HepG2 (cell line): ENCODE measurements around the gene AGXT. TPM values are rescaled to one million over a fixed set of nuclear protein-coding genes. Genes with fewer than 3 reads are reported as not detected.

ENCODE experiments used
- ATAC-seq: fragments of 200-7000 bp; cut with Tn5 transposase; 3 replicates; pipeline ENCODE4 v1.9.1; 2020; ENCODE audit warnings: mild to moderate bottlenecking, moderate library complexity
- BruUV-seq: library from RNA; stranded (reverse); fragments of 400-500 nt; replicated peaks from 2 replicates; lab custom pipeline; 2021; lab: Mats Ljungman, UMichigan
- CTCF ChIA-PET: fragments of 300-600 bp; formaldehyde crosslinking; extraction: SDS; loops from one replicate; lab custom pipeline; 2021; ENCODE audit warnings: low total read pairs, inconsistent platforms, low intra/inter-chr PET ratio; lab: Yijun Ruan, JAX
- POLR2A ChIA-PET: fragments of 350-600 bp; sonication (Branson Sonifier 250); formaldehyde crosslinking; loops from one replicate; lab custom pipeline; 2020; ENCODE audit warnings: antibody characterized with exemption, inconsistent platforms; lab: Yijun Ruan, JAX
- DNase-seq: peaks from one replicate; pipeline ENCODE4 v3.0.0-alpha.2; 2015; ENCODE audit warnings: low spot score
- FAIRE-seq: peaks from 3 replicates; lab custom pipeline; 2011; peaks lifted over from hg19 to GRCh38; lab: Jason Lieb, UNC
- H2AFZ ChIP-seq: one replicate; pipeline ENCODE4 v1.6.1; 2011; ENCODE audit warnings: low read length, inconsistent platforms
- H3K27ac ChIP-seq: fragments of 300-600 bp; 3 replicates; pipeline ENCODE4 v1.8.0; 2011; ENCODE audit warnings: mixed run types, mild to moderate bottlenecking, mixed read lengths, low read length, inconsistent platforms; ENCODE audit not compliant: insufficient read depth; ENCODE audit errors: extremely low read length
- H3K27me3 ChIP-seq, 2 experiments: fragments of 200-600 bp in 1 of 2; 2 replicates in 1 of 2; 3 replicates in 1 of 2; pipeline versions ENCODE4 v1.6.0 to v1.8.0; 2011; ENCODE audit warnings: low read length in 2 of 2, mild to moderate bottlenecking in 2 of 2, moderate library complexity in 2 of 2, inconsistent platforms in 1 of 2; ENCODE audit not compliant: insufficient read depth in 2 of 2, control insufficient read depth in 1 of 2
- H3K36me3 ChIP-seq, 2 experiments: fragments of 200-600 bp in 1 of 2; replicated peaks in 1 of 2; 2 replicates in 1 of 2; 3 replicates in 1 of 2; pipeline versions ENCODE4 v1.5.1 to v1.8.0; 2011; ENCODE audit warnings: low read length in 2 of 2, inconsistent platforms in 1 of 2; ENCODE audit not compliant: insufficient read depth in 2 of 2, control insufficient read depth in 1 of 2
- H3K4me1 ChIP-seq: 2 replicates; pipeline ENCODE4 v1.5.1; 2012; ENCODE audit warnings: low read length, inconsistent platforms; ENCODE audit not compliant: insufficient read depth
- H3K4me2 ChIP-seq: 2 replicates; pipeline ENCODE4 v1.6.0; 2011; ENCODE audit warnings: low read depth, low read length, inconsistent platforms
- H3K4me3 ChIP-seq, 3 experiments: fragments of 200-600 bp in 1 of 3; sonication (generic), shearing (Covaris generic) in 1 of 3; replicated peaks in 1 of 3; 2 replicates each; pipeline ENCODE4 v1.5.1; 2011 to 2016; ENCODE audit warnings: low read length in 3 of 3, inconsistent platforms in 2 of 3, low read depth in 2 of 3, mild to moderate bottlenecking in 2 of 3, control low read depth in 1 of 3, mixed read lengths in 1 of 3; ENCODE audit not compliant: insufficient read depth in 1 of 3
- H3K79me2 ChIP-seq: one replicate; pipeline ENCODE4 v1.6.1; 2011; ENCODE audit warnings: low read length, inconsistent platforms; ENCODE audit not compliant: insufficient read depth
- H3K9ac ChIP-seq: 2 replicates; pipeline ENCODE4 v1.6.0; 2011; ENCODE audit warnings: mild to moderate bottlenecking, low read depth, low read length, inconsistent platforms; ENCODE audit not compliant: insufficient read depth
- H3K9me3 ChIP-seq: 2 replicates; pipeline ENCODE4 v1.5.1; 2012; ENCODE audit warnings: mild to moderate bottlenecking, low read length
- H4K20me1 ChIP-seq: 2 replicates; pipeline ENCODE4 v1.6.0; 2011; ENCODE audit warnings: inconsistent platforms, mild to moderate bottlenecking, low read length, moderate library complexity; ENCODE audit not compliant: insufficient read depth
- DDIT3 ChIP-seq: sonication (generic); formaldehyde crosslinking; IDR thresholded peaks from 2 replicates; pipeline ENCODE4 v1.4.0; 2020; ENCODE audit warnings: mild to moderate bottlenecking, missing genetic modification reagents
- DMAP1 ChIP-seq: IDR thresholded peaks from 2 replicates; pipeline ENCODE4 v1.6.1; 2016
- EZH2 ChIP-seq: conservative IDR thresholded peaks from 2 replicates; pipeline ENCODE4 v1.6.1; 2012; ENCODE audit warnings: mild to moderate bottlenecking, low read depth, low read length, moderate library complexity
- HMGXB3 ChIP-seq: sonication (generic); formaldehyde crosslinking; IDR thresholded peaks from 2 replicates; pipeline ENCODE4 v1.4.0; 2020; ENCODE audit warnings: missing genetic modification reagents, borderline replicate concordance
- JUN ChIP-seq: sonication (generic); formaldehyde crosslinking; IDR thresholded peaks from 2 replicates; pipeline ENCODE4 v1.4.0; 2020; ENCODE audit warnings: mild to moderate bottlenecking, missing genetic modification reagents
- KAT2B ChIP-seq: fragments of 150-350 bp; IDR thresholded peaks from 2 replicates; pipeline ENCODE4 v1.6.1; 2014; ENCODE audit warnings: low read depth, low read length, borderline replicate concordance
- MAFK ChIP-seq, 2 experiments: IDR thresholded peaks in 1 of 2; conservative IDR thresholded peaks in 1 of 2; 2 replicates each; pipeline ENCODE4 v1.6.1; 2011; ENCODE audit warnings: improper control_type of control experiment in 2 of 2, low read length in 2 of 2
- MIER2 ChIP-seq: IDR thresholded peaks from 2 replicates; pipeline ENCODE4 v1.6.1; 2016; ENCODE audit warnings: missing biosample characterization, missing genetic modification reagents
- MIER3 ChIP-seq: IDR thresholded peaks from 2 replicates; pipeline ENCODE4 v1.6.1; 2016; ENCODE audit warnings: missing compliant biosample characterization, borderline replicate concordance
- MYC ChIP-seq: sonication (generic); formaldehyde crosslinking; IDR thresholded peaks from 2 replicates; pipeline ENCODE4 v1.9.0; 2021; ENCODE audit warnings: missing genetic modification reagents, borderline replicate concordance
- MZF1 ChIP-seq: sonication (generic); formaldehyde crosslinking; IDR thresholded peaks from 2 replicates; pipeline ENCODE4 v1.8.1; 2023; ENCODE audit warnings: mild to moderate bottlenecking, missing genetic modification reagents, borderline replicate concordance
- NFRKB ChIP-seq: fragments of 450-650 bp; IDR thresholded peaks from 2 replicates; pipeline ENCODE4 v1.6.1; 2017
- ONECUT2 ChIP-seq: sonication (generic); formaldehyde crosslinking; IDR thresholded peaks from 2 replicates; pipeline ENCODE4 v1.4.0; 2020; ENCODE audit warnings: missing genetic modification reagents
- PCBP1 ChIP-seq: fragments of 200-400 bp; formaldehyde crosslinking; IDR thresholded peaks from 2 replicates; pipeline ENCODE4 v1.6.1; 2017; ENCODE audit warnings: mild to moderate bottlenecking, low read depth, low read length, borderline replicate concordance
- REXO4 ChIP-seq: sonication (generic); formaldehyde crosslinking; IDR thresholded peaks from 2 replicates; pipeline ENCODE4 v1.8.0; 2022; ENCODE audit warnings: missing genetic modification reagents, mild to moderate bottlenecking, borderline replicate concordance
- SAFB2 ChIP-seq: sonication (generic); formaldehyde crosslinking; IDR thresholded peaks from 2 replicates; pipeline ENCODE4 v1.5.1; 2020; ENCODE audit warnings: missing genetic modification reagents, low read depth, mild to moderate bottlenecking, borderline replicate concordance
- SNRNP70 ChIP-seq: fragments of 200-400 bp; formaldehyde crosslinking; IDR thresholded peaks from 2 replicates; pipeline ENCODE4 v1.6.1; 2017; ENCODE audit warnings: mild to moderate bottlenecking, low read depth, low read length, moderate library complexity
- ZBTB42 ChIP-seq: sonication (generic); formaldehyde crosslinking; IDR thresholded peaks from 2 replicates; pipeline ENCODE4 v1.5.0; 2020; ENCODE audit warnings: mild to moderate bottlenecking, missing genetic modification reagents
- ZNF180 ChIP-seq: sonication (generic); formaldehyde crosslinking; IDR thresholded peaks from 2 replicates; pipeline ENCODE4 v1.4.0; 2020; ENCODE audit warnings: low read depth, missing genetic modification reagents, borderline replicate concordance
- ZNF576 ChIP-seq: sonication (generic); formaldehyde crosslinking; IDR thresholded peaks from 2 replicates; pipeline ENCODE4 v1.4.0; 2020; ENCODE audit warnings: mild to moderate bottlenecking, missing genetic modification reagents
- ZNF598 ChIP-seq: sonication (generic); formaldehyde crosslinking; IDR thresholded peaks from 2 replicates; pipeline ENCODE4 v1.5.1; 2020; ENCODE audit warnings: mild to moderate bottlenecking, missing genetic modification reagents, borderline replicate concordance
- ZNF629 ChIP-seq: sonication (generic); formaldehyde crosslinking; conservative IDR thresholded peaks from 2 replicates; pipeline ENCODE4 v1.5.0; 2020; ENCODE audit warnings: missing genetic modification reagents
- WGBS: methylation state at CpG from one replicate; pipeline ENCODE4 v1.1.6; 2017; ENCODE audit warnings: low lambda C conversion rate; 5-methylcytosine and 5-hydroxymethylcytosine counted together
- in situ Hi-C: cut with HindIII; loops from 2 replicates; pipeline ENCODE4 v1.10.0; 2017; ENCODE audit warnings: low pct_unique_long_range_greater_than_20kb; ENCODE audit not compliant: extremely low pct_ligation_motif_present
- intact Hi-C: fragments of 100-400 bp; cut with micrococcal nuclease; formaldehyde crosslinking; loops from one replicate; pipeline ENCODE4 v1.10.0; 2022; ENCODE audit not compliant: unreplicated experiment
- polyA plus RNA-seq, 8 experiments: library from polyadenylated mRNA; depleted of rRNA in 3 of 8; stranded (reverse) in 7 of 8; unstranded in 1 of 8; fragments of >200 nt; fragmentation: Illumina TruSeq in 4 of 8; extraction: Trizol in 4 of 8; gene quantifications; 2 replicates each; pipeline versions ENCODE4 v1.2.1 to v1.2.3, GENCODE V29; 2011 to 2016; ENCODE audit warnings: low read depth in 4 of 8, missing spikeins in 1 of 8, mixed read lengths in 1 of 8; ENCODE audit not compliant: insufficient read depth in 1 of 8
- total RNA-seq, 5 experiments: library from RNA; depleted of rRNA; stranded (reverse); fragments of >200 nt; fragmentation: Illumina TruSeq; extraction: Trizol; gene quantifications; 2 replicates each; pipeline ENCODE4 v1.2.3, GENCODE V29; 2016; ENCODE audit warnings: low read depth in 1 of 5

Gene AGXT
- total and polyA plus RNA-seq, 2 of the 13 experiments (the other 11 are each of a cell fraction or from before 2014, with no cell fraction given): 41.9 to 96.1 TPM

GRCh38 chr2:240896394-240896793 is 27.8 kb downstream of the AGXT start:
- peak overlapping the region; percentile 49 for H3K4me2 ChIP-seq
- H3K9ac ChIP-seq: no peak overlapping the region
- H2AFZ ChIP-seq: no peak overlapping the region
- WGBS: no CpG with 5 or more reads among the region's 7 CpGs
- ATAC-seq (peak; percentile 3), DNase-seq (no peak), FAIRE-seq (no peak)
- in situ Hi-C loops (no loop called here), intact Hi-C loops (no loop called here)
- CTCF ChIA-PET: interaction anchor here (0.9 kb wide), 1 partner anchor 39 kb away, joined by 3 read pairs; no protein-coding TSS in a partner anchor
- H3K79me2 ChIP-seq: no peaks in the 10 kb centered on the region
- POLR2A ChIA-PET: interaction anchor here (0.9 to 4.2 kb wide), 5 partner anchors 14 to 39 kb away, joined by 3 to 37 read pairs (median 17); partner anchors contain the start of gene AGXT
- no peaks in the 10 kb centered on the region for H3K9me3 ChIP-seq
- H3K27me3 ChIP-seq: peaks cover 0 to 7% of the 10 kb centered on the region in 2 experiments; a peak in 2 of 5 replicates
- no peak overlapping the region for H3K27ac ChIP-seq
- H3K36me3 ChIP-seq: no peaks in the 10 kb centered on the region
- peak overlapping the region in 1 of 3 experiments; percentile 59; a peak in 1 of 6 replicates for H3K4me3 ChIP-seq
- H3K4me1 ChIP-seq: peaks cover 74% of the 10 kb centered on the region
- BruUV-seq: no TSS peak
- no peaks in the 10 kb centered on the region for H4K20me1 ChIP-seq
- no peak for TF ChIP-seq ZNF180 (CRISPR knock-in tag)
- TF ChIP-seq PCBP1: peak; percentile 76; the same call in 1 of the 2 replicates
- no peak for TF ChIP-seq REXO4 (CRISPR knock-in tag)
- TF ChIP-seq ZBTB42 (CRISPR knock-in tag): 0 out of 2 replicates have a peak, but pooled peaks have one; percentile 29
- no peak for TF ChIP-seq MZF1 (CRISPR knock-in tag)
- TF ChIP-seq ZNF629 (CRISPR knock-in tag): no peak
- no peak for TF ChIP-seq DDIT3 (CRISPR knock-in tag)
- no peak for TF ChIP-seq JUN (CRISPR knock-in tag)
- no peak for TF ChIP-seq ZNF598 (CRISPR knock-in tag)
- no peak for TF ChIP-seq ZNF576 (CRISPR knock-in tag)
- no peak for TF ChIP-seq MAFK (conservative IDR thresholded peaks at IDR 0.05 in 1 of 2, IDR thresholded peaks at IDR 0.05 in 1 of 2; ENCODE audit: low read length in 2 of 2)
- TF ChIP-seq ONECUT2 (CRISPR knock-in tag): 0 out of 2 replicates have a peak, but pooled peaks have one; percentile 0
- no peak for TF ChIP-seq DMAP1 (CRISPR knock-in tag)
- no peak for TF ChIP-seq HMGXB3 (CRISPR knock-in tag)
- TF ChIP-seq SAFB2 (CRISPR knock-in tag): 0 out of 2 replicates have a peak, but pooled peaks have one; percentile 52
- TF ChIP-seq MIER3 (CRISPR knock-in tag): no peak
- no peak for TF ChIP-seq KAT2B
- TF ChIP-seq MIER2 (CRISPR knock-in tag): no peak
- no peak for TF ChIP-seq SNRNP70
- TF ChIP-seq MYC (CRISPR knock-in tag): 0 out of 2 replicates have a peak, but pooled peaks have one; percentile 9
- TF ChIP-seq EZH2: no peak
- TF ChIP-seq NFRKB: no peak
